Measurements from ENCODE around the gene RPAP2. TPM values are rescaled to one million over a fixed set of nuclear protein-coding genes. Genes with fewer than 3 reads are reported as not detected.

Gene RPAP2
- total and polyA plus RNA-seq, 2 donors (not counting 3 experiments of a cell fraction or from before 2014, with no cell fraction given): 4.3 to 24.9 TPM

DNA sequence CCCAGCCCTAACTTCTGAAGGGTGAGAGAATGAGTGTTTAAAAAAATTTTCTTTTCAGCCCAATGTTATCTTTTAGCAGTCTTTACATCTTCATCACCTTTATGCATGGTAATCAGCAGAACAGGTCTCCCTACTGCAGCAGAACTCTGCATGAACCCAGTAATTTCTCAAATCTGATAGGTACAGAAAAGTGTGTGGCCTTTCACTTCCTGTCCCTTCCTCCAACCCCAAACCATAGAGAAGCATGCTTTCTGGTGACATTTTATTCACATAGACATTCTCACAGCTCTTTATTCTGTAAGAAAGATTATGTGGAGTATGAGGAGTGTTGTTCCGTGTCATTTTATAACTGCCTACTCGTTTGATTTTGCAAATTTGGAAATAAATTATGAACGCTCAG, 68.6 kb downstream of the RPAP2 start:
- no TSS peak for BruUV-seq (replicated peaks)
- FAIRE-seq: no peak
- dilution Hi-C loops (cut with MboI; ENCODE audit: extremely low pct_ligation_motif_present, low sequenced_read_pairs): no loop called here

More for the DNA sequence above, 68.6 kb downstream of the RPAP2 start:
- no peak overlapping the region for H2AFZ ChIP-seq (ENCODE audit: low read depth, low read length)
- no peaks in the 10 kb centered on the region for H3K4me1 ChIP-seq (ENCODE audit: control insufficient read depth, extremely low read depth, insufficient read depth, low read length)
- no peak overlapping the region for H3K4me3 ChIP-seq (replicated peaks in 1 of 3; ENCODE audit: insufficient read depth in 1 of 3, low read depth in 1 of 3, low read length in 3 of 3)
- no peak overlapping the region for H3K9ac ChIP-seq (replicated peaks; ENCODE audit: extremely low read depth, insufficient read depth, low read length)
- H3K27me3 ChIP-seq (ENCODE audit: control insufficient read depth in 2 of 2, insufficient read depth in 2 of 2, low read length in 2 of 2): no peaks in the 10 kb centered on the region
- CTCF ChIA-PET: interaction anchor here (1.5 to 2.0 kb wide), 2 partner anchors 11 to 13 kb away, joined by 5 to 6 read pairs; no protein-coding TSS in a partner anchor
- no peaks in the 10 kb centered on the region for H4K20me1 ChIP-seq (replicated peaks; ENCODE audit: control insufficient read depth, extremely low read depth, insufficient read depth, low read length)
- no peaks in the 10 kb centered on the region for H3K79me2 ChIP-seq (ENCODE audit: control insufficient read depth, insufficient read depth, low read length)
- H3K9me1 ChIP-seq (replicated peaks; ENCODE audit: control insufficient read depth, extremely low read depth, insufficient read depth, low read length): no peaks in the 10 kb centered on the region
- POLR2A ChIA-PET: no interaction called here
- H3K9me3 ChIP-seq (replicated peaks; ENCODE audit: control insufficient read depth, insufficient read depth, low read length): no peaks in the 10 kb centered on the region
- no peak overlapping the region for H3K4me2 ChIP-seq (ENCODE audit: insufficient read depth, low read length)
- no peak for DNase-seq (ENCODE audit: low read depth, low spot score)
- intact Hi-C loops (cut with micrococcal nuclease): no loop called here
- H3K36me3 ChIP-seq (ENCODE audit: control insufficient read depth in 2 of 2, extremely low read depth in 1 of 2, insufficient read depth in 2 of 2, low read length in 2 of 2): peaks cover 0 to 3% of the 10 kb centered on the region in 2 experiments
- no peak for TF ChIP-seq MYC (IDR thresholded peaks at IDR 0.05; ENCODE audit: low read depth, low read length)
- TF ChIP-seq, protein P1, sequence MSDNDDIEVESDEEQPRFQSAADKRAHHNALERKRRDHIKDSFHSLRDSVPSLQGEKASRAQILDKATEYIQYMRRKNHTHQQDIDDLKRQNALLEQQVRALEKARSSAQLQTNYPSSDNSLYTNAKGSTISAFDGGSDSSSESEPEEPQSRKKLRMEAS (IDR thresholded peaks at IDR 0.05; ENCODE audit: insufficient read depth, insufficient read length): no peak
- no peak for TF ChIP-seq FOS (IDR thresholded peaks at IDR 0.05; ENCODE audit: borderline replicate concordance, insufficient read depth, low read length)
- TF ChIP-seq, protein P2, sequence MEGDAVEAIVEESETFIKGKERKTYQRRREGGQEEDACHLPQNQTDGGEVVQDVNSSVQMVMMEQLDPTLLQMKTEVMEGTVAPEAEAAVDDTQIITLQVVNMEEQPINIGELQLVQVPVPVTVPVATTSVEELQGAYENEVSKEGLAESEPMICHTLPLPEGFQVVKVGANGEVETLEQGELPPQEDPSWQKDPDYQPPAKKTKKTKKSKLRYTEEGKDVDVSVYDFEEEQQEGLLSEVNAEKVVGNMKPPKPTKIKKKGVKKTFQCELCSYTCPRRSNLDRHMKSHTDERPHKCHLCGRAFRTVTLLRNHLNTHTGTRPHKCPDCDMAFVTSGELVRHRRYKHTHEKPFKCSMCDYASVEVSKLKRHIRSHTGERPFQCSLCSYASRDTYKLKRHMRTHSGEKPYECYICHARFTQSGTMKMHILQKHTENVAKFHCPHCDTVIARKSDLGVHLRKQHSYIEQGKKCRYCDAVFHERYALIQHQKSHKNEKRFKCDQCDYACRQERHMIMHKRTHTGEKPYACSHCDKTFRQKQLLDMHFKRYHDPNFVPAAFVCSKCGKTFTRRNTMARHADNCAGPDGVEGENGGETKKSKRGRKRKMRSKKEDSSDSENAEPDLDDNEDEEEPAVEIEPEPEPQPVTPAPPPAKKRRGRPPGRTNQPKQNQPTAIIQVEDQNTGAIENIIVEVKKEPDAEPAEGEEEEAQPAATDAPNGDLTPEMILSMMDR (IDR thresholded peaks at IDR 0.05; ENCODE audit: extremely low read depth in 1 of 2, insufficient read depth in 1 of 2, low read depth in 1 of 2, low read length in 2 of 2): no peak
- no peak for TF ChIP-seq EZH2 (IDR thresholded peaks at IDR 0.05; ENCODE audit: borderline replicate concordance, low read depth, low read length, severe bottlenecking)
- TF ChIP-seq POLR2A (IDR thresholded peaks at IDR 0.05; ENCODE audit: low read depth, low read length): no peak
- TF ChIP-seq JUN (IDR thresholded peaks at IDR 0.05; ENCODE audit: borderline replicate concordance, insufficient read depth, insufficient read length, low read depth): no peak
- TF ChIP-seq POLR2AphosphoS5 (IDR thresholded peaks at IDR 0.05; ENCODE audit: insufficient read depth, low read depth, low read length): no peak
- TF ChIP-seq GATA2 (IDR thresholded peaks at IDR 0.05; ENCODE audit: insufficient read depth, insufficient read length, low read depth, low read length): no peak
- no peak overlapping the region for H3K27ac ChIP-seq (ENCODE audit: insufficient read depth, low read depth, low read length)

Measured in endothelial cell of umbilical vein (primary cell).